K562 (cell line): Measurements from ENCODE around the gene KNSTRN. TPM values are rescaled to one million over a fixed set of nuclear protein-coding genes. Genes with fewer than 3 reads are reported as not detected.

Experiments
- CREB1 ChIP-seq, 2 experiments: sonication (generic) in 1 of 2; formaldehyde crosslinking in 1 of 2; IDR thresholded peaks; 2 replicates each; pipeline versions ENCODE4 v1.6.1 to v1.8.0; 2012 to 2022; ENCODE audit warnings: inconsistent platforms in 1 of 2, mild to moderate bottlenecking in 1 of 2, missing genetic modification reagents in 1 of 2, moderate library complexity in 1 of 2
- DPF2 ChIP-seq: fragments of 450-650 bp; IDR thresholded peaks from 2 replicates; pipeline ENCODE4 v1.6.1; 2016
- HCFC1 ChIP-seq: IDR thresholded peaks from 2 replicates; pipeline ENCODE4 v1.6.1; 2012; ENCODE audit warnings: low read depth, low read length, improper control_type of control experiment
- NFATC3 ChIP-seq: fragments of 450-650 bp; IDR thresholded peaks from 2 replicates; pipeline ENCODE4 v1.6.1; 2017; ENCODE audit warnings: mild to moderate bottlenecking
- PHTF2 ChIP-seq: fragments of 250-450 bp; sonication (Bioruptor Pico); IDR thresholded peaks from 2 replicates; pipeline ENCODE4 v1.5.0; 2021; ENCODE audit warnings: mild to moderate bottlenecking
- PTTG1 ChIP-seq: fragments of 450-650 bp; IDR thresholded peaks from 2 replicates; pipeline ENCODE4 v1.6.1; 2016; ENCODE audit warnings: low read depth, mild to moderate bottlenecking, missing genetic modification characterization, missing compliant biosample characterization
- RBM17 ChIP-seq: fragments of 200-400 bp; formaldehyde crosslinking; IDR thresholded peaks from 2 replicates; pipeline ENCODE4 v1.6.1; 2017; ENCODE audit warnings: low read depth, mild to moderate bottlenecking, low read length, borderline replicate concordance
- TARDBP ChIP-seq: fragments of 450-650 bp; IDR thresholded peaks from 2 replicates; pipeline ENCODE4 v1.6.1; 2016
- ZNF76 ChIP-seq: fragments of 250-450 bp; sonication (Bioruptor Pico); IDR thresholded peaks from 2 replicates; pipeline ENCODE4 v1.4.0; 2020; ENCODE audit warnings: mild to moderate bottlenecking, moderate library complexity, borderline replicate concordance
- polyA plus RNA-seq, 8 experiments: library from polyadenylated mRNA; depleted of rRNA in 4 of 8; stranded (reverse) in 5 of 8; unstranded in 3 of 8; fragments of >200 nt; fragmentation: Nextera tagmentation in 2 of 8; fragmentation: Illumina TruSeq in 1 of 8; extraction: Ambion mirVana in 2 of 8; extraction: Trizol in 1 of 8; gene quantifications; 2 replicates each; pipeline versions ENCODE4 v1.2.1 to v1.2.3, GENCODE V29; 2011 to 2014; ENCODE audit warnings: inconsistent platforms in 1 of 8, missing spikeins in 1 of 8
- total RNA-seq, 7 experiments: library from RNA; depleted of rRNA in 6 of 7; stranded (reverse); fragments of >200 nt in 6 of 7; fragmentation: Illumina TruSeq in 2 of 7; extraction: Trizol in 2 of 7; gene quantifications; 2 replicates each; pipeline versions ENCODE4 v1.2.1 to v1.2.3, GENCODE V29; 2011 to 2021; ENCODE audit warnings: low replicate concordance in 1 of 7
- TF ChIP-seq, protein P1 (sequence below): sonication (generic); formaldehyde crosslinking; IDR thresholded peaks from 2 replicates; pipeline ENCODE4 v1.8.0; 2023; ENCODE audit warnings: mild to moderate bottlenecking, missing genetic modification reagents
- TF ChIP-seq, protein P2 (sequence below): fragments of 450-650 bp; formaldehyde crosslinking; IDR thresholded peaks from 2 replicates; pipeline ENCODE4 v1.4.0; 2020; ENCODE audit warnings: mild to moderate bottlenecking, moderate library complexity
- TF ChIP-seq, protein P3 (sequence below): sonication (generic); formaldehyde crosslinking; IDR thresholded peaks from 2 replicates; pipeline ENCODE4 v1.8.0; 2023; ENCODE audit warnings: mild to moderate bottlenecking, missing genetic modification reagents
- TF ChIP-seq, protein P4 (sequence below): sonication (generic); formaldehyde crosslinking; IDR thresholded peaks from 2 replicates; pipeline ENCODE4 v1.4.0; 2020; ENCODE audit warnings: mild to moderate bottlenecking, missing genetic modification reagents
- TF ChIP-seq, protein P5 (sequence below): IDR thresholded peaks from 2 replicates; pipeline ENCODE4 v1.6.1; 2011; ENCODE audit not compliant: insufficient read length; ENCODE audit errors: extremely low read depth

Gene KNSTRN
- total and polyA plus RNA-seq, 9 of the 15 experiments (the other 6 are each of a cell fraction or from before 2014, with no cell fraction given): 48.7 to 88.2 (median 66.3) TPM

DNA sequence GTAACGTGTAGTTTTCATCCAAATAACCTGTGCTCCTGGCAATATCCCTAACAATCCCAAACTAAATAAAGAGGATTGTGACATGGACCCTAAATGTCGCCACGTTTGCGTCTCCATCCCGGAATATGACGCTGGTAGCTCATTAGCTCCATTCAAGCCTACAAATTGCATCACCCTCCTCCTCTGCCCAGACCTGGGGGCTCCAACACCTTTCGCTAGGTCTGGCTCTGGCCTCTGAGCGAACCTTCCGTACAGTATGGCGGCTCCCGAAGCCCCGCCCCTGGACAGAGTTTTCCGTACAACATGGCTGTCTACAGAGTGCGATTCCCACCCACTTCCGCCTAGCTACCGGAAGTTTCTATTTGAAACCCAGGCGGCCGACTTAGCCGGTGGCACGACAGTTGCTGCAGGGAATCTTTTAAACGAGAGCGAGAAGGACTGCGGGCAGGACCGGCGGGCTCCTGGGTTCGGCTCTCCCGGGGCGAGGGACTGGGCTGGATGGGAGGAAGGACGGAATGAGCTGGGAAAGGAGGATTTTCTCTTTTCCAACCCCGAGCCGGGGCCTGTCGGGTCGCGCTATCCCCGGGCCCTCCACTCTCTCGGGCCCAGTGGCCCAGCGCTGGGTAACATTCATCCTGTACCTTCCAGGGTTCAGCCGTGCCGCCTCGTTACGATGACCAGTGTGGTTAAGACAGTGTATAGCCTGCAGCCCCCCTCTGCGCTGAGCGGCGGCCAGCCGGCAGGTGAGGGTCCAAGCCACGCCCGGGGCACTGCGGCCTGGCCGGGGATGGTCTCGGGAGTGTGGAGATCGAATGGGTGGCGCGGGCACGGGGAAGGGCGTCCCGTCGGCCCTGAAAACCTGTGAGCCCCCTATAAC, at the start of gene KNSTRN (continued):
- TF ChIP-seq, protein P1, sequence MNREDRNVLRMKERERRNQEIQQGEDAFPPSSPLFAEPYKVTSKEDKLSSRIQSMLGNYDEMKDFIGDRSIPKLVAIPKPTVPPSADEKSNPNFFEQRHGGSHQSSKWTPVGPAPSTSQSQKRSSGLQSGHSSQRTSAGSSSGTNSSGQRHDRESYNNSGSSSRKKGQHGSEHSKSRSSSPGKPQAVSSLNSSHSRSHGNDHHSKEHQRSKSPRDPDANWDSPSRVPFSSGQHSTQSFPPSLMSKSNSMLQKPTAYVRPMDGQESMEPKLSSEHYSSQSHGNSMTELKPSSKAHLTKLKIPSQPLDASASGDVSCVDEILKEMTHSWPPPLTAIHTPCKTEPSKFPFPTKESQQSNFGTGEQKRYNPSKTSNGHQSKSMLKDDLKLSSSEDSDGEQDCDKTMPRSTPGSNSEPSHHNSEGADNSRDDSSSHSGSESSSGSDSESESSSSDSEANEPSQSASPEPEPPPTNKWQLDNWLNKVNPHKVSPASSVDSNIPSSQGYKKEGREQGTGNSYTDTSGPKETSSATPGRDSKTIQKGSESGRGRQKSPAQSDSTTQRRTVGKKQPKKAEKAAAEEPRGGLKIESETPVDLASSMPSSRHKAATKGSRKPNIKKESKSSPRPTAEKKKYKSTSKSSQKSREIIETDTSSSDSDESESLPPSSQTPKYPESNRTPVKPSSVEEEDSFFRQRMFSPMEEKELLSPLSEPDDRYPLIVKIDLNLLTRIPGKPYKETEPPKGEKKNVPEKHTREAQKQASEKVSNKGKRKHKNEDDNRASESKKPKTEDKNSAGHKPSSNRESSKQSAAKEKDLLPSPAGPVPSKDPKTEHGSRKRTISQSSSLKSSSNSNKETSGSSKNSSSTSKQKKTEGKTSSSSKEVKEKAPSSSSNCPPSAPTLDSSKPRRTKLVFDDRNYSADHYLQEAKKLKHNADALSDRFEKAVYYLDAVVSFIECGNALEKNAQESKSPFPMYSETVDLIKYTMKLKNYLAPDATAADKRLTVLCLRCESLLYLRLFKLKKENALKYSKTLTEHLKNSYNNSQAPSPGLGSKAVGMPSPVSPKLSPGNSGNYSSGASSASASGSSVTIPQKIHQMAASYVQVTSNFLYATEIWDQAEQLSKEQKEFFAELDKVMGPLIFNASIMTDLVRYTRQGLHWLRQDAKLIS: no peak
- TF ChIP-seq CREB1 (IDR thresholded peaks at IDR 0.05) (0 out of 2 replicates have a peak, but pooled peaks have one; percentile 13), CREB1 (CRISPR knock-in tag; IDR thresholded peaks at IDR 0.05) (no peak; the same call in 1 of the 2 replicates), ZNF76 (CRISPR knock-in tag) (no peak), PTTG1 (tag) (no peak), TARDBP (no peak), DPF2 (no peak), PHTF2 (no peak), HCFC1 (peak; percentile 92), RBM17 (no peak), NFATC3 (no peak)
- TF ChIP-seq, protein P2, sequence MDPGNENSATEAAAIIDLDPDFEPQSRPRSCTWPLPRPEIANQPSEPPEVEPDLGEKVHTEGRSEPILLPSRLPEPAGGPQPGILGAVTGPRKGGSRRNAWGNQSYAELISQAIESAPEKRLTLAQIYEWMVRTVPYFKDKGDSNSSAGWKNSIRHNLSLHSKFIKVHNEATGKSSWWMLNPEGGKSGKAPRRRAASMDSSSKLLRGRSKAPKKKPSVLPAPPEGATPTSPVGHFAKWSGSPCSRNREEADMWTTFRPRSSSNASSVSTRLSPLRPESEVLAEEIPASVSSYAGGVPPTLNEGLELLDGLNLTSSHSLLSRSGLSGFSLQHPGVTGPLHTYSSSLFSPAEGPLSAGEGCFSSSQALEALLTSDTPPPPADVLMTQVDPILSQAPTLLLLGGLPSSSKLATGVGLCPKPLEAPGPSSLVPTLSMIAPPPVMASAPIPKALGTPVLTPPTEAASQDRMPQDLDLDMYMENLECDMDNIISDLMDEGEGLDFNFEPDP (CRISPR knock-in tag): no peak
- TF ChIP-seq, protein P3, sequence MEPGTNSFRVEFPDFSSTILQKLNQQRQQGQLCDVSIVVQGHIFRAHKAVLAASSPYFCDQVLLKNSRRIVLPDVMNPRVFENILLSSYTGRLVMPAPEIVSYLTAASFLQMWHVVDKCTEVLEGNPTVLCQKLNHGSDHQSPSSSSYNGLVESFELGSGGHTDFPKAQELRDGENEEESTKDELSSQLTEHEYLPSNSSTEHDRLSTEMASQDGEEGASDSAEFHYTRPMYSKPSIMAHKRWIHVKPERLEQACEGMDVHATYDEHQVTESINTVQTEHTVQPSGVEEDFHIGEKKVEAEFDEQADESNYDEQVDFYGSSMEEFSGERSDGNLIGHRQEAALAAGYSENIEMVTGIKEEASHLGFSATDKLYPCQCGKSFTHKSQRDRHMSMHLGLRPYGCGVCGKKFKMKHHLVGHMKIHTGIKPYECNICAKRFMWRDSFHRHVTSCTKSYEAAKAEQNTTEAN (CRISPR knock-in tag): no peak
- TF ChIP-seq, protein P4, sequence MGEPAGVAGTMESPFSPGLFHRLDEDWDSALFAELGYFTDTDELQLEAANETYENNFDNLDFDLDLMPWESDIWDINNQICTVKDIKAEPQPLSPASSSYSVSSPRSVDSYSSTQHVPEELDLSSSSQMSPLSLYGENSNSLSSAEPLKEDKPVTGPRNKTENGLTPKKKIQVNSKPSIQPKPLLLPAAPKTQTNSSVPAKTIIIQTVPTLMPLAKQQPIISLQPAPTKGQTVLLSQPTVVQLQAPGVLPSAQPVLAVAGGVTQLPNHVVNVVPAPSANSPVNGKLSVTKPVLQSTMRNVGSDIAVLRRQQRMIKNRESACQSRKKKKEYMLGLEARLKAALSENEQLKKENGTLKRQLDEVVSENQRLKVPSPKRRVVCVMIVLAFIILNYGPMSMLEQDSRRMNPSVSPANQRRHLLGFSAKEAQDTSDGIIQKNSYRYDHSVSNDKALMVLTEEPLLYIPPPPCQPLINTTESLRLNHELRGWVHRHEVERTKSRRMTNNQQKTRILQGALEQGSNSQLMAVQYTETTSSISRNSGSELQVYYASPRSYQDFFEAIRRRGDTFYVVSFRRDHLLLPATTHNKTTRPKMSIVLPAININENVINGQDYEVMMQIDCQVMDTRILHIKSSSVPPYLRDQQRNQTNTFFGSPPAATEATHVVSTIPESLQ (CRISPR knock-in tag): no peak
- TF ChIP-seq, protein P5, sequence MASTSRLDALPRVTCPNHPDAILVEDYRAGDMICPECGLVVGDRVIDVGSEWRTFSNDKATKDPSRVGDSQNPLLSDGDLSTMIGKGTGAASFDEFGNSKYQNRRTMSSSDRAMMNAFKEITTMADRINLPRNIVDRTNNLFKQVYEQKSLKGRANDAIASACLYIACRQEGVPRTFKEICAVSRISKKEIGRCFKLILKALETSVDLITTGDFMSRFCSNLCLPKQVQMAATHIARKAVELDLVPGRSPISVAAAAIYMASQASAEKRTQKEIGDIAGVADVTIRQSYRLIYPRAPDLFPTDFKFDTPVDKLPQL: no peak
